NT2/D1 (cell line): Measurements from ENCODE around the gene AMIGO1.

Experiments
- SUZ12 ChIP-seq: IDR thresholded peaks from 2 replicates; pipeline ENCODE4 v1.6.1; 2011; ENCODE audit not compliant: insufficient read length, insufficient read depth; ENCODE audit errors: extremely low read depth
- YY1 ChIP-seq: IDR thresholded peaks from 2 replicates; pipeline ENCODE4 v1.6.1; 2011; ENCODE audit not compliant: insufficient read length, insufficient read depth

DNA sequence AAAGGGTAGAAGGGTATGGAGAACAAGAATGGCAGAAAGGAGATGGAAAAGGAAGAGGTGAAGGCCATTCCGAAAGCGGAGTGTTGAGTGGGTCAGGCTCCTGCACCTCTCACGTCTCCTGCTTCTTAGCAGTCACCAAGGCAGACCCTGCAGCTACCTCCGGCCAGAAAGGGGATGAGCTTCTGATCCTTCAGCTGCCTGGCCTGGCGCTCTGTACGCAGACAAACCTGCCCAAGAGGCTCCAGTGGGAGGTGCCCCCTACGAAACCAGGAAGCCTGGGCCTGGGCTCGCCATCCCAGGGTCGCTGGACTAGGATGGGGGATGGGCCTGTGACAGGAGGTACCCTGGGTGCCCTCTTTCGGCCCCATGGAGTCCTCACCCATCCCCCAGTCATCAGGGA is 33.1 kb upstream of the AMIGO1 start:
- no peak for TF ChIP-seq YY1
- no peak for TF ChIP-seq SUZ12
